PFSK-1 (cell line): ENCODE data around the gene FADS2.

ENCODE experiments used
- FOXP2 ChIP-seq: optimal IDR thresholded peaks from 2 replicates; pipeline ENCODE3; 2011; ENCODE audit warnings: borderline replicate concordance, control low read depth, inconsistent platforms; ENCODE audit not compliant: insufficient read depth; ENCODE audit errors: extremely low read length, extremely low read depth
- POLR2AphosphoS5 ChIP-seq: IDR thresholded peaks from 2 replicates; pipeline ENCODE4 v1.6.1; 2012; ENCODE audit warnings: low read depth, mild to moderate bottlenecking, control low read depth, low read length, moderate library complexity
- REST ChIP-seq, 2 experiments: IDR thresholded peaks; 2 replicates each; pipeline versions ENCODE4 v1.6.1 to v1.8.0; 2011 to 2012; ENCODE audit warnings: low read depth in 2 of 2, low read length in 2 of 2, control low read depth in 1 of 2, inconsistent platforms in 1 of 2, mild to moderate bottlenecking in 1 of 2, moderate library complexity in 1 of 2; ENCODE audit not compliant: insufficient read depth in 1 of 2
- SIN3A ChIP-seq: IDR thresholded peaks from 2 replicates; pipeline ENCODE4 v1.6.1; 2012; ENCODE audit warnings: mild to moderate bottlenecking, low read length, moderate library complexity, borderline replicate concordance; ENCODE audit not compliant: insufficient read depth
- TAF1 ChIP-seq: IDR thresholded peaks from 2 replicates; pipeline ENCODE4 v1.6.1; 2012; ENCODE audit warnings: low read length, control low read depth, borderline replicate concordance; ENCODE audit not compliant: insufficient read depth

Gene FADS2

GRCh38 chr11:61913699-61914395, 85.7 kb downstream of the FADS2 start:
- TF ChIP-seq SIN3A (no peak), TAF1 (no peak), POLR2AphosphoS5 (no peak), FOXP2 (no peak), REST (IDR thresholded peaks at IDR 0.05; ENCODE audit: insufficient read depth in 1 of 2, low read depth in 2 of 2, low read length in 2 of 2) (no peak)

DNA sequence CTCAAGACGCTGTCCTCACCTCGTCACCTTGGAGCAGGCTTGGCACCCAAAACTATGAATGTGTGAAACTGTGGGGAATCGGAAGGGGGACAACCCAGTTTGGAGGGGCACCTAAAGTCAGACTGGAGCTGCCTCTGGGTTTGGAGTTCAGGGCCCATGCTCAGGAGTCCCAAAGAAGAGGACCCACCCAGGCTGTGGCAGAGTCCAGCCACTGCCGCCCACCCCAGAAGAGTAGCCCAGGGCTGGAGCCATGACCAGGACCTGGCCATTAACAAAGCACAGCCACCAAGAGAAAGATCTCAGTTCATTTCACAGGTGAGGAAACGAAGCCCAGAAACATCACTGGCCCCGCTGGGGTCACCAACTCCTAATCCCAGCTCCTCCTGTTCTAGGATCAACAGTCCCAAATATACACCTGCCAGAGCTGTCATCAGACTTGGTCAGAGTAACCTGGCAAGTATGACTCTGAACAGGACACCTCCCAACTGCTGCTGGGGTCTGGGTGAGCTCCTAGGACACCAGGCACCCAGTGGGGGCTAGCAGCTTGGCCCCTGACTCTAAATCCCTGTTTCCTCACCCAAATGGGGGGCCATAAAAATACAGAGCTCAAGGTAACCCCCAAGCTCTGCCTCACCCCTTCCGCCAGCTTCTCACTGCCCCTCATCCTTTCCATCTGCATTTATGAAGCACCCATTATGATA, 86.5 kb downstream of the FADS2 start:
- no peak for TF ChIP-seq POLR2AphosphoS5
- TF ChIP-seq REST (IDR thresholded peaks at IDR 0.05; ENCODE audit: insufficient read depth in 1 of 2, low read depth in 2 of 2, low read length in 2 of 2): no peak
- no peak for TF ChIP-seq SIN3A
- TF ChIP-seq FOXP2: no peak
- TF ChIP-seq TAF1: no peak

- no peak for TF ChIP-seq SIN3A
- no peak for TF ChIP-seq REST (IDR thresholded peaks at IDR 0.05; ENCODE audit: insufficient read depth in 1 of 2, low read depth in 2 of 2, low read length in 2 of 2)
- TF ChIP-seq POLR2AphosphoS5: no peak
- TF ChIP-seq TAF1: no peak
- no peak for TF ChIP-seq FOXP2
Observed at GRCh38 chr11:61916737-61917333, 88.7 kb downstream of the FADS2 start.
